HG02870 (cell line): Measurements from ENCODE around the gene SPESP1.

Experiments
- ATAC-seq: cut with Tn5 transposase; IDR thresholded peaks from one replicate; pipeline ENCODE4 v1.9.1; 2021; ENCODE audit warnings: mild to moderate bottlenecking, moderate library complexity; ENCODE audit not compliant: unreplicated experiment

Gene SPESP1

DNA sequence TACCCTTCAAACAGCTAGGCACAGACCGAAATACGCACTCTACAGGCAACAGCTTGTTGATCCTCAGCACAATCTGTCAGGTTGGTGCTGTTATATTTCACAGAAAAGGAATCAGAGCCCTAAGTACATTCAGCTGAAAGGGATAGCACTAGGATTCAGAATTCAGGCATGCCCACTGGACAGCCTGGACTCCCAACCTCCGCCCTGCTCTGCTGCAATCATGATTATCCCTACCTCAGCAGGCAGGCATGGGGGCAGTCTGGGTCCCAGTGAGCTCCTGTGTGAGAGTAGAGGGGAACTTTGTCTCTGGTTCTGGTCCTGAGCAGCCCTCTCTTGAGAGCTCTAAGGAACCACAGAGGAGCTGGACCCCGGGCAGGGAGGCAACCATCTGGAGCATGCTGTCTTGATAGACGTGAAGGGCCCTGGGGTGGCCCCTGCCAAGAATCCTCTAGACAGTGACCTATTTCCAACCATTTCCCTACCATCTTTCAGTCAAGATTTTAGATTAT, 60.7 kb downstream of the SPESP1 start:
- no peak for ATAC-seq

DNA sequence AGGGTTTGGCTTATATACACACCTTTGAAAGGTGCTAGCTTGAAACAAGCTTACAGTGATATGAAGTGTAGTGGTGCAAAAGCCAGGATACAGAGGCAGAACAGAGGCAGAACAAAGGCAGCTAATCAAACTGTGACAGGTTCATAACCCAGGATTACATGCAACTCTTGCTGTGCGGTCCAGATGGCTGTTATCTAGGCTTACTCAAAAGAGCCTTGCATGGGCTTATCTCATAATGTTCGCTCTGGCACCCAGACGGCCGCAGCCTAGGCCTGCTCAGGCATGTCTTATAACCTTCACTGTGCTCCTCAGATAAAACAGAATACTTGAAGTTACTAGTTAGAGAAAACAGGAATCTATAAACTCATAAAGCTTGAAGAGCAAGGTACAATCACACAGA, 61.4 kb downstream of the SPESP1 start:
- no peak for ATAC-seq

DNA sequence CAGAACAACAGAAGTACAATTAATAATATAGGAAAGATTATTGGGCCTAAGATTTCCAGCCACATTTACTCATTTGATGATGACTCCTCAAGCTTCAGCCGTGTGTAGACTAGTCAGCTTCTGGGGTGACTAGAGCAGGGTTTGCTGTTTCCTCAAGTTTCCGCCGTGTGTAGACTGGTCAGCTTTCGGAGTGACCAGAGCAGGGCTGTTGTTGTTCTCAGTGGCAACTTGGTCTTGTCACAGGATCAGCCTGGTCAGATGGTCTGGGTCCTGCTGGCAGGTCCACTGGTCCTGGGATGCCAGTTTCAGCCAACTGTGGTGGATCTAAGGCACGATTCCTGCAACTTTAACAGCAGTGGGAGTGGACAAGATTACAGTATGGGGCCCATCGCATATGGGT, 62.4 kb downstream of the SPESP1 start:
- no peak for ATAC-seq

DNA sequence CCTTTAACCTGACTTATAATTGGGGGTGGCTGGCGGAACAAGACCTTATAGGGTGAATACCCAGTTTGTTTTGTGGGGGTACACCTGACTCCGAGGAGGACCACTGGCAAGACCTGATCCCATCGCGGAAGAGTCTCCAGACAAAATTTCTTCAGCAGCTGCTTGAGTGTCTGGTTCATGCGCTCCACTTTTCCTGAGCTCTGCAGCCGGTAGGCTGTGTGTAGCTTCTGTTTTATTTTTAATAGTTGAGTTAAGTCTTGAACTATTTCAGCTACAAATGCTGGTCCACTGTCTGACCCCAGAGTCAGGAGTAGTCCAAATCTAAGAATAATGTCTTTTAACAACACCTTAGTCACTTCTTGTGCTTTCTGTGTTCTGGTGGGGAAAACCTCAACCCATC, 63.0 kb downstream of the SPESP1 start:
- ATAC-seq: no peak

DNA sequence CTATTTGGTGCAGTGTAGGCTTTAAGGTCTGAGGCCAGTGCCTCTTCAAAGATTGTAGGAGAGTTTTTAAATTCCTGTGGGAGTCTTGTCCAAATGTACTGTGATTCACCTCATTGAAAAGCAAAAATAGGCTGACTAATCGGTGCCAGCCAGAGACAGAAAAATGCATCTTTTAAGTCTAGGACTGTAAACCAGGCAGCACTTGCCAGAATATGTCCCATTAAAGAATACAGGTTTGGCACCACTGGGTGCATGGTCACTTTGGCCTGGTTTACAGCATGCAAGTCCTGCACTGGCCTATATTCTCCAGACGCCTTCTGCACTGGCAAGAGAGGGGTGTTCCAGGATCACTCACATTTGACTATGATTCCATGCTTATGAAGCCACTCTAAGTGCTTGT, 63.8 kb downstream of the SPESP1 start:
- no peak for ATAC-seq

DNA sequence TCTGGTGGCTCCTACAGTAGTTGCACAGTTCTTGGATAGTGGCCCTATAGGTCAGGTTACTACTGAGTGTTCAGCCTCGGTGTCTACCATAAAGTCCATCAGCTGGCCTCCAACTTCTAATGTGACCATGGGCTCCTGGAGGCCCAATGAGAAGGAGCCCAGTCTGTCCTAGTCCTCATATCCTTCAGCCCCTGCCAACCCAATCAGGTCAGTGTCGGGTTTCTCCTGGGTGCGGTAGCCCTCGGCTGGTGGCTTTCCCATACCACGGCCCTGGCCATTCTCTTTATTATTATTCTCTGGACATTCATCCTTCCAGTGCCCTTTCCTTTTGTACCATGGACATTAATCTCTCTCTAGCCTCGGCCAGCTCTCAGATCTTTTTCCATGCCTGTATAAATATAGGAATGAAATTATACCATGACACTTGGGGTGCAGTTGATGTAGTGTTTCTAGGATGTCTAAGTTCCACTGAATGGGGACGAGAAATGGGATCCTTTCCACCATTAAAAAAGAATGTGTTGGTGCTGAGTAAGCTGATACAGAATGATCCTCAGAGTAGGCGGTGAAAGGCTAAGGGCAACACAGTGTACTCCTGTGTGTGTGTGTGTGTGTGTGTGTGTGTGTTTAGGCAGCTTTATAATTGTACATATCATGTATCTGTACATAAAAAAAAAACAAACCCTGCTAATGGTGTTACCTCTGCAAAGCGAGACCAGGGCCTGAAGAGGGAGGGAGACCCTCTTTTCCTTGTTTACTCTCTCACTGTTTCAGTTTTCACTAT, 64.8 kb downstream of the SPESP1 start:
- ATAC-seq: no peak
